SK-N-SH (cell line): ENCODE results near the gene USP36. TPM values are rescaled to one million over a fixed set of nuclear protein-coding genes. Genes with fewer than 3 reads are reported as not detected.

Experiments
- CTCF ChIA-PET: fragments of 300-600, 350-600 bp; formaldehyde crosslinking; extraction: SDS; loops from one replicate; lab custom pipeline; 2021; lab: Yijun Ruan, JAX
- POLR2A ChIA-PET: fragments of 350-600 bp; sonication (Branson Sonifier 250); formaldehyde crosslinking; extraction: SDS; loops from one replicate; lab custom pipeline; 2020; ENCODE audit warnings: antibody characterized with exemption, inconsistent platforms; lab: Yijun Ruan, JAX
- DNase-seq: peaks from one replicate; pipeline ENCODE4 v3.0.0; 2012
- H2AFZ ChIP-seq: fragments of 200-600 bp; sonication (generic); 2 replicates; pipeline ENCODE4 v1.8.1; 2016; ENCODE audit warnings: antibody characterized with exemption, mild to moderate bottlenecking, low read depth
- H3F3A ChIP-seq: fragments of 200-600 bp; sonication (generic); replicated peaks from 2 replicates; pipeline ENCODE3; 2016; ENCODE audit warnings: antibody characterized with exemption, mild to moderate bottlenecking; ENCODE audit not compliant: insufficient read depth
- H3K27ac ChIP-seq, 2 experiments: fragments of 200-500 bp in 1 of 2; fragments of 200-600 bp in 1 of 2; sonication (Bioruptor generic) in 1 of 2; sonication (generic), shearing (Covaris generic) in 1 of 2; 2 replicates each; pipeline versions ENCODE4 v1.5.1 to v1.6.1; 2014 to 2016; ENCODE audit warnings: low read depth in 2 of 2, inconsistent platforms in 1 of 2, low read length in 1 of 2, mild to moderate bottlenecking in 1 of 2, mixed read lengths in 1 of 2
- H3K27me3 ChIP-seq: fragments of 200-600 bp; sonication (generic), shearing (Covaris generic); 2 replicates; pipeline ENCODE4 v1.6.1; 2016; ENCODE audit warnings: mixed run types; ENCODE audit not compliant: insufficient read depth
- H3K36me3 ChIP-seq, 2 experiments: fragments of 200-500 bp in 1 of 2; fragments of 200-600 bp in 1 of 2; sonication (Bioruptor generic) in 1 of 2; sonication (generic) in 1 of 2; replicated peaks in 1 of 2; 2 replicates each; pipeline versions ENCODE3 to v1.5.1; 2014 to 2016; ENCODE audit warnings: low read length in 1 of 2, mild to moderate bottlenecking in 1 of 2; ENCODE audit not compliant: insufficient read depth in 2 of 2, control insufficient read depth in 1 of 2
- H3K4me1 ChIP-seq, 2 experiments: fragments of 200-500 bp in 1 of 2; fragments of 200-600 bp in 1 of 2; sonication (Bioruptor generic) in 1 of 2; sonication (generic), shearing (Covaris generic) in 1 of 2; 2 replicates each; pipeline versions ENCODE4 v1.5.1 to v1.6.1; 2014 to 2016; ENCODE audit warnings: low read depth in 1 of 2, low read length in 1 of 2, mixed run types in 1 of 2; ENCODE audit not compliant: insufficient read depth in 2 of 2, control insufficient read depth in 1 of 2
- H3K4me2 ChIP-seq: fragments of 200-600 bp; sonication (generic), shearing (Covaris generic); 2 replicates; pipeline ENCODE4 v1.6.1; 2017; ENCODE audit warnings: mixed run types
- H3K4me3 ChIP-seq, 2 experiments: fragments of 200-500 bp in 1 of 2; fragments of 200-600 bp in 1 of 2; sonication (Bioruptor generic) in 1 of 2; sonication (generic), shearing (Covaris generic) in 1 of 2; 2 replicates each; pipeline versions ENCODE4 v1.5.1 to v1.8.1; 2014 to 2016; ENCODE audit warnings: low read depth in 2 of 2, inconsistent platforms in 1 of 2, low read length in 1 of 2, mild to moderate bottlenecking in 1 of 2, mixed read lengths in 1 of 2, moderate library complexity in 1 of 2
- H3K79me2 ChIP-seq: fragments of 200-600 bp; sonication (generic); 2 replicates; pipeline ENCODE4 v1.8.1; 2017; ENCODE audit warnings: mild to moderate bottlenecking; ENCODE audit not compliant: insufficient read depth
- H3K9ac ChIP-seq: fragments of 200-600 bp; sonication (generic); 2 replicates; pipeline ENCODE4 v1.6.1; 2017; ENCODE audit warnings: mixed run types
- H3K9me2 ChIP-seq: fragments of 200-600 bp; sonication (generic); 2 replicates; pipeline ENCODE4 v1.6.1; 2017; ENCODE audit warnings: mixed run types
- H3K9me3 ChIP-seq: fragments of 200-600 bp; sonication (generic); 2 replicates; pipeline ENCODE4 v1.6.1; 2017; ENCODE audit warnings: mixed run types, mild to moderate bottlenecking, moderate library complexity
- H4K20me1 ChIP-seq: fragments of 200-600 bp; sonication (generic); 2 replicates; pipeline ENCODE4 v1.6.1; 2017; ENCODE audit warnings: mild to moderate bottlenecking, mixed run types; ENCODE audit not compliant: insufficient read depth
- CTCF ChIP-seq: fragments of 200-600 bp; sonication (generic); IDR thresholded peaks from 2 replicates; pipeline ENCODE4 v1.6.1; 2017; ENCODE audit warnings: antibody characterized with exemption, mild to moderate bottlenecking, moderate library complexity
- ELF1 ChIP-seq: IDR thresholded peaks from 2 replicates; pipeline ENCODE4 v1.4.0; 2012
- EZH2phosphoT487 ChIP-seq: fragments of 200-600 bp; sonication (generic); IDR thresholded peaks from 2 replicates; pipeline ENCODE4 v1.6.1; 2017; ENCODE audit warnings: low read depth, mixed run types, mild to moderate bottlenecking, antibody characterized with exemption, moderate library complexity, borderline replicate concordance
- FOSL2 ChIP-seq: IDR thresholded peaks from 2 replicates; pipeline ENCODE4 v1.4.0; 2012; ENCODE audit warnings: low read depth, mild to moderate bottlenecking, moderate library complexity, borderline replicate concordance
- FOXM1 ChIP-seq: IDR thresholded peaks from 2 replicates; pipeline ENCODE4 v1.4.0; 2012; ENCODE audit warnings: low read depth, mild to moderate bottlenecking
- GABPA ChIP-seq: IDR thresholded peaks from 2 replicates; pipeline ENCODE4 v1.4.0; 2012; ENCODE audit warnings: low read depth, mild to moderate bottlenecking
- GATA2 ChIP-seq: sonication (generic); formaldehyde crosslinking; IDR thresholded peaks from 2 replicates; pipeline ENCODE4 v1.5.0; 2020; ENCODE audit warnings: mild to moderate bottlenecking, missing genetic modification reagents
- MXI1 ChIP-seq: IDR thresholded peaks from 2 replicates; pipeline ENCODE4 v1.6.1; 2012; ENCODE audit warnings: mild to moderate bottlenecking, low read depth, low read length, improper control_type of control experiment
- RAD21 ChIP-seq: IDR thresholded peaks from 2 replicates; pipeline ENCODE4 v1.6.1; 2012; ENCODE audit warnings: mild to moderate bottlenecking, low read length
- REST ChIP-seq: IDR thresholded peaks from 2 replicates; pipeline ENCODE4 v1.6.1; 2012; ENCODE audit warnings: mild to moderate bottlenecking, low read depth, low read length, moderate library complexity
- RXRA ChIP-seq: IDR thresholded peaks from 2 replicates; pipeline ENCODE4 v1.4.0; 2012; ENCODE audit warnings: low read depth, mild to moderate bottlenecking, borderline replicate concordance
- WGBS: methylation state at CpG from one replicate; pipeline ENCODE4 v1.1.6; 2017; ENCODE audit warnings: low lambda C conversion rate; 5-methylcytosine and 5-hydroxymethylcytosine counted together
- polyA plus RNA-seq, 3 experiments: library from polyadenylated mRNA; depleted of rRNA; stranded (reverse); fragments of >200 nt; gene quantifications; 2 replicates each; pipeline ENCODE4 v1.2.3, GENCODE V29; 2012

Gene USP36
- polyA plus RNA-seq, 1 of the 3 experiments (the other 2 are of a cell fraction): 34.6 TPM

GRCh38 chr17:78748048-78748729 is 92.4 kb downstream of the USP36 start:
- H3K4me1 ChIP-seq: peaks cover 4 to 9% of the 10 kb centered on the region in 2 experiments; a peak in 3 of 4 replicates
- POLR2A ChIA-PET: interaction anchor here (1.9 kb wide), 1 partner anchor 31 kb away, joined by 7 read pairs; no protein-coding TSS in a partner anchor
- no peak overlapping the region for H3K4me2 ChIP-seq
- H3K9me3 ChIP-seq: no peaks in the 10 kb centered on the region
- no peaks in the 10 kb centered on the region for H3K9me2 ChIP-seq
- TF ChIP-seq FOSL2 (no peak), MXI1 (no peak), RAD21 (no peak), EZH2phosphoT487 (no peak), FOXM1 (no peak), REST (no peak), CTCF (no peak), GABPA (no peak), ELF1 (no peak), GATA2 (CRISPR knock-in tag) (no peak), RXRA (no peak)
- TF ChIP-seq, all 33 proteins: peak for 0
- H3K4me3 ChIP-seq: no peak overlapping the region
- no peak for DNase-seq
- H4K20me1 ChIP-seq: peaks cover 9% of the 10 kb centered on the region; the same call in 1 of the 2 replicates
- H2AFZ ChIP-seq: no peak overlapping the region
- CTCF ChIA-PET: interaction anchor here (0.8 to 4.5 kb wide), 8 partner anchors 15 to 250 kb away, joined by 3 to 33 read pairs (median 4); partner anchors contain the start of gene CYTH1
- no peaks in the 10 kb centered on the region for H3F3A ChIP-seq
- H3K9ac ChIP-seq: no peak overlapping the region
- WGBS: 94% methylated on average over 6 of the region's 6 CpGs
- H3K27me3 ChIP-seq: no peaks in the 10 kb centered on the region
- H3K27ac ChIP-seq: no peak overlapping the region
- H3K36me3 ChIP-seq: no peaks in the 10 kb centered on the region
- H3K79me2 ChIP-seq: peaks cover 84% of the 10 kb centered on the region
